PC-9 (cell line): ENCODE data around the gene ACTG1.

Experiments
- EZH2 ChIP-seq: fragments of 200-600 bp; sonication (generic); IDR thresholded peaks from 2 replicates; pipeline ENCODE4 v1.8.0; 2017; ENCODE audit warnings: antibody characterized with exemption, low read depth
- TF ChIP-seq, protein P1 (sequence below): fragments of 200-600 bp; sonication (generic); conservative IDR thresholded peaks from 2 replicates; pipeline ENCODE4 v1.6.1; 2017; ENCODE audit warnings: mixed run types, antibody characterized with exemption, mild to moderate bottlenecking, moderate library complexity

DNA sequence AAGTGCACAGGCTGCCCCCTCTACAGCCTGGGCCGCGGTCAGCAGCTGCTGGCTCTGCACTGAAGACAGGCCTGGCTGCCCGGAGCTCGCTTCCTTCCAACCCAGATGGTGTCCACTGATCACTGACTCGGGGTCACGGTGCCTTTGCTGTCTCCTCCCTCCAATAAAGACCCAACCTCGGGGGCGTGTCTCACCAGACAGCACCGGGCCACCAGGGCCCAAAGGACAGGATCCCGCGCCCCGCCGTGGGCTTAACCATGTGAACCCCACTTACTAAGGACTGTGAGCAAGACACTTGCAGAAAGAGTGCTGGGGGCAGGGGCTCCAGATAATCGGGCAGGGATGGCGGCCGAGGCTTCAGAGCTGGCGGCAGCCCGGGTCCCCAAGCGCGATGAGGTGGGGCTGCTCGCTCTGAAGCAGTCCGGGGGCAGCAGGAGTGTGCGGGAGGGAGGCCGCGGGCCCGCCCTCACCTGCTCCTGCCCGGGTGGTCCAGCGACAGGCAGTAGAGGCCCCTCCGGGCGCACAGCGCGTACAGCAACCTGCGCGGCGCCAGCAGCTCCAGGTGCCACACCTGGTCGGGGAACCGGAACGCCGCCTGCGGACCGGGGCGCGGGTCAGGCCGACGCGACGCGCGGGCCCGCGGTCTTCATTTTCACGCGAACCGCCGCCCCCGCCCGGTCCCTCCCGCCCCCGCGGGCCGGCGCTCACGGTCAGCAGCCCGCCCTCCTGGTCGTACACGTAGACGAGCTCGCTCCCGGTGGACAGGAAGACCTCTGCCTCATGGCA is 39.1 kb upstream of the ACTG1 start:
- no peak for TF ChIP-seq EZH2
- TF ChIP-seq, protein P1, sequence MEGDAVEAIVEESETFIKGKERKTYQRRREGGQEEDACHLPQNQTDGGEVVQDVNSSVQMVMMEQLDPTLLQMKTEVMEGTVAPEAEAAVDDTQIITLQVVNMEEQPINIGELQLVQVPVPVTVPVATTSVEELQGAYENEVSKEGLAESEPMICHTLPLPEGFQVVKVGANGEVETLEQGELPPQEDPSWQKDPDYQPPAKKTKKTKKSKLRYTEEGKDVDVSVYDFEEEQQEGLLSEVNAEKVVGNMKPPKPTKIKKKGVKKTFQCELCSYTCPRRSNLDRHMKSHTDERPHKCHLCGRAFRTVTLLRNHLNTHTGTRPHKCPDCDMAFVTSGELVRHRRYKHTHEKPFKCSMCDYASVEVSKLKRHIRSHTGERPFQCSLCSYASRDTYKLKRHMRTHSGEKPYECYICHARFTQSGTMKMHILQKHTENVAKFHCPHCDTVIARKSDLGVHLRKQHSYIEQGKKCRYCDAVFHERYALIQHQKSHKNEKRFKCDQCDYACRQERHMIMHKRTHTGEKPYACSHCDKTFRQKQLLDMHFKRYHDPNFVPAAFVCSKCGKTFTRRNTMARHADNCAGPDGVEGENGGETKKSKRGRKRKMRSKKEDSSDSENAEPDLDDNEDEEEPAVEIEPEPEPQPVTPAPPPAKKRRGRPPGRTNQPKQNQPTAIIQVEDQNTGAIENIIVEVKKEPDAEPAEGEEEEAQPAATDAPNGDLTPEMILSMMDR, result no peak
